Measurements from ENCODE around the gene RHNO1.

GRCh38 chr12:2862876-2863275 lies 14.1 kb upstream of the RHNO1 start:
- no peak for TF ChIP-seq CTCF (IDR thresholded peaks at IDR 0.05; ENCODE audit: low read depth, low read length)
- TF ChIP-seq, protein P1, sequence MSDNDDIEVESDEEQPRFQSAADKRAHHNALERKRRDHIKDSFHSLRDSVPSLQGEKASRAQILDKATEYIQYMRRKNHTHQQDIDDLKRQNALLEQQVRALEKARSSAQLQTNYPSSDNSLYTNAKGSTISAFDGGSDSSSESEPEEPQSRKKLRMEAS (IDR thresholded peaks at IDR 0.05; ENCODE audit: low read depth, low read length): no peak
